ENCODE data around the gene CACNA1E. TPM values are rescaled to one million over a fixed set of nuclear protein-coding genes. Genes with fewer than 3 reads are reported as not detected.

Gene CACNA1E
- total RNA-seq, 1 experiment from 2014 or later, result not detected

GRCh38 chr1:181812208-181812607 lies 328.9 kb downstream of the CACNA1E start:
- no peak for TF ChIP-seq EZH2 (IDR thresholded peaks at IDR 0.05; ENCODE audit: borderline replicate concordance, low read depth, low read length, poor library complexity, severe bottlenecking)
- TF ChIP-seq, protein P1, sequence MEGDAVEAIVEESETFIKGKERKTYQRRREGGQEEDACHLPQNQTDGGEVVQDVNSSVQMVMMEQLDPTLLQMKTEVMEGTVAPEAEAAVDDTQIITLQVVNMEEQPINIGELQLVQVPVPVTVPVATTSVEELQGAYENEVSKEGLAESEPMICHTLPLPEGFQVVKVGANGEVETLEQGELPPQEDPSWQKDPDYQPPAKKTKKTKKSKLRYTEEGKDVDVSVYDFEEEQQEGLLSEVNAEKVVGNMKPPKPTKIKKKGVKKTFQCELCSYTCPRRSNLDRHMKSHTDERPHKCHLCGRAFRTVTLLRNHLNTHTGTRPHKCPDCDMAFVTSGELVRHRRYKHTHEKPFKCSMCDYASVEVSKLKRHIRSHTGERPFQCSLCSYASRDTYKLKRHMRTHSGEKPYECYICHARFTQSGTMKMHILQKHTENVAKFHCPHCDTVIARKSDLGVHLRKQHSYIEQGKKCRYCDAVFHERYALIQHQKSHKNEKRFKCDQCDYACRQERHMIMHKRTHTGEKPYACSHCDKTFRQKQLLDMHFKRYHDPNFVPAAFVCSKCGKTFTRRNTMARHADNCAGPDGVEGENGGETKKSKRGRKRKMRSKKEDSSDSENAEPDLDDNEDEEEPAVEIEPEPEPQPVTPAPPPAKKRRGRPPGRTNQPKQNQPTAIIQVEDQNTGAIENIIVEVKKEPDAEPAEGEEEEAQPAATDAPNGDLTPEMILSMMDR (conservative IDR thresholded peaks at IDR 0.05; ENCODE audit: low read depth, low read length), result no peak
- H3K36me3 ChIP-seq (ENCODE audit: insufficient read depth, low read length, poor library complexity, severe bottlenecking), result no peaks in the 10 kb centered on the region
- H3K27ac ChIP-seq (ENCODE audit: low read depth, low read length, poor library complexity, severe bottlenecking), result no peak overlapping the region
- ChIA-PET POLR2A (ENCODE audit: low non-redundant PET) (no interaction called here), CTCF (no interaction called here)
- H3K9me3 ChIP-seq (ENCODE audit: low read depth, low read length, poor library complexity, severe bottlenecking), result no peaks in the 10 kb centered on the region
- BruUV-seq (replicated peaks), result no TSS peak
- no peak overlapping the region for H3K4me3 ChIP-seq (ENCODE audit: low read depth, low read length, poor library complexity, severe bottlenecking)
- no peak for DNase-seq (ENCODE audit: low spot score)
- peaks cover 54% of the 10 kb centered on the region for H3K27me3 ChIP-seq (replicated peaks; ENCODE audit: insufficient read depth, low read depth, low read length, poor library complexity)
- H3K4me1 ChIP-seq (ENCODE audit: insufficient read depth, low read length, poor library complexity, severe bottlenecking), result no peaks in the 10 kb centered on the region
- intact Hi-C loops (cut with micrococcal nuclease; ENCODE audit: unreplicated experiment), result no loop called here

DNA sequence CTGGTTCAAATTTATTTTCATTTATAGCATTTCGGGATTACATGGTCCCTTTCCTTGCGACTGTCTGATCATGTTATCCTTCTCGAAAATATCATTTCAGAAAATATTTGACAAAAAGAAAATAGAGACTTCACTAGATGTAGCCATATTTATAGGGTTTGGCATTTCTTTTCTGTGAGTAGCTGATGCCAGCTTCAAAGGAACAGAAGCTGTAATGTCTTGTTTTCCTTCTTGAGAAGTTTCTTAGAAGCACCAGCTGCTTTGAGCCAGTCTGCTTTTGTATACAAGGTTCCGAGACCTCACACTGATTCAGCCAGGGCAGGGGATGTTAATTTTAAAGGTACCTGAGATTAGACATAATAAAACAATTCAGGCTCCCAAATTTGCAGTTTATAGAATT lies 329.9 kb downstream of the CACNA1E start:
- intact Hi-C loops (cut with micrococcal nuclease; ENCODE audit: unreplicated experiment), result no loop called here
- ChIA-PET CTCF (no interaction called here), POLR2A (ENCODE audit: low non-redundant PET) (no interaction called here)
- Histone ChIP-seq H3K4me1 (ENCODE audit: insufficient read depth, low read length, poor library complexity, severe bottlenecking) (no peaks in the 10 kb centered on the region), H3K36me3 (ENCODE audit: insufficient read depth, low read length, poor library complexity, severe bottlenecking) (no peaks in the 10 kb centered on the region), H3K27ac (ENCODE audit: low read depth, low read length, poor library complexity, severe bottlenecking) (no peak overlapping the region), H3K4me3 (ENCODE audit: low read depth, low read length, poor library complexity, severe bottlenecking) (no peak overlapping the region), H3K9me3 (ENCODE audit: low read depth, low read length, poor library complexity, severe bottlenecking) (no peaks in the 10 kb centered on the region), H3K27me3 (replicated peaks; ENCODE audit: insufficient read depth, low read depth, low read length, poor library complexity) (peaks cover 45% of the 10 kb centered on the region)
- no peak for DNase-seq (ENCODE audit: low spot score)
- no TSS peak for BruUV-seq (replicated peaks)
- TF ChIP-seq, protein P1 (conservative IDR thresholded peaks at IDR 0.05; ENCODE audit: low read depth, low read length), result no peak
- no peak for TF ChIP-seq EZH2 (IDR thresholded peaks at IDR 0.05; ENCODE audit: borderline replicate concordance, low read depth, low read length, poor library complexity, severe bottlenecking)

DNA sequence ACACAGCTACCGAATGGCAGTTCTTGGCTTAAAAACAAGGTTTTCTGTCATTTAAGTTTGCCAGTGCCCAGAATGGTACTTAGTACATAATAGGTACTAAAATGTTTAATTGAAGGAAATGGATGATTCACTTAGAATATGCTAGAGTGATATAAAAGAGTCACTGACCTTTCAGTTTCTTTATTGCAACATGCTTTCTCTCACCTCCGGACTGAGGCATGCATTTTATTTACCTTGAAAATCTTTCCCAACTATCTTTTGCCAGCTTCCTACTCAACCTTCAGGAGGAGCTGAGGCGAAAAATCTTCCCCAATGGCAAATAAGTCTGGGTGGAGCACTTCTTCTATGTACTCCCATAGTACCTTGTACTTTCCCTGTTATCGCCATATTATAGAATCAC lies 333.3 kb downstream of the CACNA1E start:
- H3K4me1 ChIP-seq (ENCODE audit: insufficient read depth, low read length, poor library complexity, severe bottlenecking), result no peaks in the 10 kb centered on the region
- no peaks in the 10 kb centered on the region for H3K36me3 ChIP-seq (ENCODE audit: insufficient read depth, low read length, poor library complexity, severe bottlenecking)
- CTCF ChIA-PET, result no interaction called here
- TF ChIP-seq, protein P1 (conservative IDR thresholded peaks at IDR 0.05; ENCODE audit: low read depth, low read length), result no peak
- no peak for TF ChIP-seq EZH2 (IDR thresholded peaks at IDR 0.05; ENCODE audit: borderline replicate concordance, low read depth, low read length, poor library complexity, severe bottlenecking)
- intact Hi-C loops (cut with micrococcal nuclease; ENCODE audit: unreplicated experiment), result no loop called here
- peaks cover 21% of the 10 kb centered on the region for H3K27me3 ChIP-seq (replicated peaks; ENCODE audit: insufficient read depth, low read depth, low read length, poor library complexity)
- no peaks in the 10 kb centered on the region for H3K9me3 ChIP-seq (ENCODE audit: low read depth, low read length, poor library complexity, severe bottlenecking)
- BruUV-seq (replicated peaks), result no TSS peak
- POLR2A ChIA-PET (ENCODE audit: low non-redundant PET), result no interaction called here
- no peak for DNase-seq (ENCODE audit: low spot score)
- no peak overlapping the region for H3K4me3 ChIP-seq (ENCODE audit: low read depth, low read length, poor library complexity, severe bottlenecking)
- no peak overlapping the region for H3K27ac ChIP-seq (ENCODE audit: low read depth, low read length, poor library complexity, severe bottlenecking)
